Breast epithelium (tissue), 3 donors: Measurements from ENCODE around the gene VWC2.

ENCODE experiments used
- CTCF ChIP-seq, 3 donors: fragments of 450-650 bp; IDR thresholded peaks; one replicate each; pipeline ENCODE4 v1.5.1; 2016 to 2017; ENCODE audit warnings: antibody characterized with exemption in 3 of 3, mild to moderate bottlenecking in 3 of 3, moderate library complexity in 3 of 3
- POLR2A ChIP-seq: fragments of 450-650 bp; IDR thresholded peaks from one replicate; pipeline ENCODE4 v1.6.1; 2016; ENCODE audit warnings: antibody characterized with exemption, mild to moderate bottlenecking, moderate library complexity

GRCh38 chr7:49803812-49804211, 30.4 kb downstream of the VWC2 start:
- no peak for TF ChIP-seq CTCF (IDR thresholded peaks at IDR 0.05)
- no peak for TF ChIP-seq POLR2A
